Loucy (cell line): ENCODE results near the gene PGBD5.

Experiments
- CTCF ChIP-seq: fragments of 200-600 bp; sonication (generic); conservative IDR thresholded peaks from 2 replicates; pipeline ENCODE4 v1.5.1; 2014; ENCODE audit warnings: mild to moderate bottlenecking, antibody characterized with exemption, low read length
- EZH2phosphoT487 ChIP-seq: fragments of 200-600 bp; IDR thresholded peaks from 2 replicates; pipeline ENCODE4 v1.6.1; 2018; ENCODE audit warnings: antibody characterized with exemption, mild to moderate bottlenecking, moderate library complexity, borderline replicate concordance

GRCh38 chr1:230286890-230287269, 139.3 kb downstream of the PGBD5 start:
- TF ChIP-seq CTCF (no peak), EZH2phosphoT487 (no peak)
